Uterus (tissue), 4 donors: ENCODE results near the gene HTR3C. TPM values are rescaled to one million over a fixed set of nuclear protein-coding genes. Genes with fewer than 3 reads are reported as not detected.

Source experiments
- DNase-seq, 2 donors: peaks; one replicate each; pipeline ENCODE4 v3.0.0-alpha.2; 2019 to 2020
- H3K27ac ChIP-seq, 2 donors: fragments of 200-600 bp; sonication (generic); 1 replicate in 1 of 2; 2 replicates in 1 of 2; pipeline ENCODE4 v1.5.1; 2016 to 2018
- H3K27me3 ChIP-seq, 2 donors: fragments of 200-600 bp; sonication (generic); one replicate each; pipeline ENCODE4 v1.5.1; 2018 to 2019; ENCODE audit warnings: control low read depth in 1 of 2
- H3K36me3 ChIP-seq, 2 donors: fragments of 200-600 bp; sonication (generic); one replicate each; pipeline ENCODE4 v1.5.1; 2019; ENCODE audit warnings: control low read depth in 1 of 2
- H3K4me1 ChIP-seq, 2 donors: fragments of 200-600 bp; sonication (generic); one replicate each; pipeline ENCODE4 v1.5.1; 2018 to 2019; ENCODE audit warnings: control low read depth in 1 of 2
- H3K4me3 ChIP-seq, 2 donors: fragments of 200-600 bp; sonication (generic); 1 replicate in 1 of 2; 2 replicates in 1 of 2; pipeline ENCODE4 v1.5.1; 2018 to 2019; ENCODE audit warnings: mild to moderate bottlenecking in 1 of 2
- H3K9me3 ChIP-seq, 2 donors: fragments of 200-600 bp; sonication (generic); one replicate each; pipeline ENCODE4 v1.5.1; 2019; ENCODE audit warnings: control low read depth in 1 of 2
- CTCF ChIP-seq, 4 experiments: fragments of 200-600 bp in 2 of 4; fragments of 450-650 bp in 2 of 4; sonication (generic) in 2 of 4; IDR thresholded peaks; one replicate each; pipeline ENCODE4 v1.5.1; 2016 to 2019; ENCODE audit warnings: antibody characterized with exemption in 4 of 4, mild to moderate bottlenecking in 2 of 4, moderate library complexity in 1 of 4
- POLR2A ChIP-seq, 2 donors: fragments of 450-650 bp; IDR thresholded peaks; one replicate each; pipeline ENCODE4 v1.6.1; 2016; ENCODE audit warnings: antibody characterized with exemption in 2 of 2, mild to moderate bottlenecking in 1 of 2, moderate library complexity in 1 of 2
- intact Hi-C: fragments of 100-400 bp; cut with DNase I; formaldehyde crosslinking; loops from one replicate; pipeline ENCODE4 v1.15.1; 2023; ENCODE audit warnings: low total_unique reads
- total RNA-seq, 4 donors: library from RNA; depleted of rRNA in 3 of 4; stranded (reverse); fragments of >200 nt in 3 of 4; gene quantifications; one replicate each; pipeline versions ENCODE4 v1.1.0 to v1.2.4, GENCODE V29; 2014 to 2023
- donor health status: DM: yes; HTN: yes; CAD: no.

The HTR3C gene
- total RNA-seq, 4 donors from 2014 or later, result 0.29 TPM; not detected in 3

- intact Hi-C loops, result no loop called here
- no peaks in the 10 kb centered on the region for H3K27me3 ChIP-seq
- no peaks in the 10 kb centered on the region for H3K36me3 ChIP-seq
- H3K4me3 ChIP-seq, result no peak overlapping the region
- no peak for DNase-seq
- H3K9me3 ChIP-seq, result no peaks in the 10 kb centered on the region
- no peak for TF ChIP-seq POLR2A (IDR thresholded peaks at IDR 0.05)
- no peak for TF ChIP-seq CTCF (IDR thresholded peaks at IDR 0.05)
- H3K4me1 ChIP-seq, result no peaks in the 10 kb centered on the region
- H3K27ac ChIP-seq, result no peak overlapping the region
These were observed 26.0 kb downstream of the HTR3C start for GRCh38 chr3:184078851-184079250.

- no peaks in the 10 kb centered on the region for H3K27me3 ChIP-seq
- H3K9me3 ChIP-seq, result no peaks in the 10 kb centered on the region
- H3K36me3 ChIP-seq, result no peaks in the 10 kb centered on the region
- intact Hi-C loops, result no loop called here
- TF ChIP-seq CTCF (IDR thresholded peaks at IDR 0.05) (no peak), POLR2A (IDR thresholded peaks at IDR 0.05) (no peak)
- H3K27ac ChIP-seq, result no peak overlapping the region
- H3K4me3 ChIP-seq, result no peak overlapping the region
- H3K4me1 ChIP-seq, result no peaks in the 10 kb centered on the region
- DNase-seq, result no peak
These were observed 28.4 kb downstream of the HTR3C start for GRCh38 chr3:184081116-184081830.

GRCh38 chr3:184082034-184082433 is 29.2 kb downstream of the HTR3C start:
- Histone ChIP-seq H3K9me3 (no peaks in the 10 kb centered on the region), H3K4me1 (no peaks in the 10 kb centered on the region), H3K36me3 (no peaks in the 10 kb centered on the region), H3K27me3 (no peaks in the 10 kb centered on the region), H3K4me3 (no peak overlapping the region), H3K27ac (no peak overlapping the region)
- intact Hi-C loops, result no loop called here
- no peak for DNase-seq
- TF ChIP-seq CTCF (IDR thresholded peaks at IDR 0.05), result no peak
- no peak for TF ChIP-seq POLR2A (IDR thresholded peaks at IDR 0.05)

GRCh38 chr3:184082465-184082864 is 29.6 kb downstream of the HTR3C start:
- Histone ChIP-seq H3K4me3 (no peak overlapping the region), H3K27ac (no peak overlapping the region), H3K27me3 (no peaks in the 10 kb centered on the region), H3K9me3 (no peaks in the 10 kb centered on the region), H3K36me3 (no peaks in the 10 kb centered on the region), H3K4me1 (no peaks in the 10 kb centered on the region)
- TF ChIP-seq CTCF (IDR thresholded peaks at IDR 0.05) (no peak), POLR2A (IDR thresholded peaks at IDR 0.05) (no peak)
- intact Hi-C loops, result no loop called here
- DNase-seq, result no peak

GRCh38 chr3:184085389-184085852 is 32.6 kb downstream of the HTR3C start:
- TF ChIP-seq CTCF (IDR thresholded peaks at IDR 0.05) (no peak), POLR2A (IDR thresholded peaks at IDR 0.05) (no peak)
- no peak for DNase-seq
- no peak overlapping the region for H3K4me3 ChIP-seq
- no peak overlapping the region for H3K27ac ChIP-seq
- intact Hi-C loops, result no loop called here
- H3K4me1 ChIP-seq, result no peaks in the 10 kb centered on the region
- H3K9me3 ChIP-seq, result no peaks in the 10 kb centered on the region
- no peaks in the 10 kb centered on the region for H3K36me3 ChIP-seq
- H3K27me3 ChIP-seq, result no peaks in the 10 kb centered on the region
